ENCODE results near the gene WDR74. TPM values are rescaled to one million over a fixed set of nuclear protein-coding genes. Genes with fewer than 3 reads are reported as not detected.
"Not testable (repeated sequence)": the region's sequence is repeated elsewhere in the genome, so short reads cannot be mapped to it uniquely, and the experiment has no call there.

WDR74 gene
- total RNA-seq, 4 donors from 2014 or later = 66.4 to 133 (median 87.0) TPM

DNA sequence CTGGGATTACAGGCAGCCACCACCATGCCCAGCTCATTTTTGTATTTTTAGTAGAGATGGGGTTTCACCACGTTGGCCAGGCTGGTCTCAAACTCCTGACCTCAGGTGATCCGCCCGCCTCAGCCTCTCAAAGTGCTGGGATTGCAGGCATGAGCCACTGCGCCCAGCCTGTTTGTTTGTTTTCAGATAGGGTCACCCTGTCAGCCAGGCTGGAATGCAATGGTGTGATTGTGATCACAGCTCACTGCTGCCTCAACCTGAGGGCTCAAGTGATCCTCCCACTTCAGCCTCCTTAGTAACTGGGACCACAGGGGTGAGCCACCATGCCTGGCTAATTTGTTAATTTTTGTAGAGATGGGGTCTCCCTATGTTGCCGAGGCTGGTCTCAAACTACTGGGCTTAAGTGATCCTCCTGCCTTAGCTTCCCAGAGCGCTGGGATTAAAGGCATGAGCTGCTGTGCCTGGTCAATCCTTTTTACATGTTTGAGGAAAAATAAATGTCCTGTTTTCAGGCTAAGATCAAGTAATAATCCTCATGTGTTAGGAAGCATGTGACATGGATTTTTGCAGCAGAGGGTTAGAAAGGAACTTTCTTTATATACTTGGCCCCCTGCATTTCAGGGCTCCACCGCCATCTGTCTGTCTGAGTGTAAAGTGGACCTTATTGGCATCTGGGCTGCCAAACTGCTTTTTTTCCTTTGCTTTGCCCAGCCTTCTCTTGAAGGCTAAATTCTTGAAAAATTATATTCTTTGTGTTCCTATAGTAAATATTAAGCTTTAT, 36.5 kb upstream of the WDR74 start:
- TF ChIP-seq POLR2A (IDR thresholded peaks at IDR 0.05) = no peak
- TF ChIP-seq, protein P1, sequence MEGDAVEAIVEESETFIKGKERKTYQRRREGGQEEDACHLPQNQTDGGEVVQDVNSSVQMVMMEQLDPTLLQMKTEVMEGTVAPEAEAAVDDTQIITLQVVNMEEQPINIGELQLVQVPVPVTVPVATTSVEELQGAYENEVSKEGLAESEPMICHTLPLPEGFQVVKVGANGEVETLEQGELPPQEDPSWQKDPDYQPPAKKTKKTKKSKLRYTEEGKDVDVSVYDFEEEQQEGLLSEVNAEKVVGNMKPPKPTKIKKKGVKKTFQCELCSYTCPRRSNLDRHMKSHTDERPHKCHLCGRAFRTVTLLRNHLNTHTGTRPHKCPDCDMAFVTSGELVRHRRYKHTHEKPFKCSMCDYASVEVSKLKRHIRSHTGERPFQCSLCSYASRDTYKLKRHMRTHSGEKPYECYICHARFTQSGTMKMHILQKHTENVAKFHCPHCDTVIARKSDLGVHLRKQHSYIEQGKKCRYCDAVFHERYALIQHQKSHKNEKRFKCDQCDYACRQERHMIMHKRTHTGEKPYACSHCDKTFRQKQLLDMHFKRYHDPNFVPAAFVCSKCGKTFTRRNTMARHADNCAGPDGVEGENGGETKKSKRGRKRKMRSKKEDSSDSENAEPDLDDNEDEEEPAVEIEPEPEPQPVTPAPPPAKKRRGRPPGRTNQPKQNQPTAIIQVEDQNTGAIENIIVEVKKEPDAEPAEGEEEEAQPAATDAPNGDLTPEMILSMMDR (IDR thresholded peaks at IDR 0.05 in 4 of 5, conservative IDR thresholded peaks at IDR 0.05 in 1 of 5) = no peak
- DNase-seq = no peak
- intact Hi-C loops (cut with DNase I; ENCODE audit: low total_unique reads) = no loop called here
- in situ Hi-C loops (cut with MboI; ENCODE audit: low sequenced_read_pairs in 4 of 4) = loop anchor here in 1 of 4 donors (25.0 kb wide), 1 partner anchor 764 kb away; the partner anchor contains the start of gene INCENP
- no peak overlapping the region for H3K27ac ChIP-seq
- H3K9me3 ChIP-seq = no peaks in the 10 kb centered on the region
- H3K27me3 ChIP-seq = no peaks in the 10 kb centered on the region
- H3K4me1 ChIP-seq = peaks cover 13 to 16% of the 10 kb centered on the region in 2 donors
- H3K4me3 ChIP-seq = no peak overlapping the region
- H3K36me3 ChIP-seq = no peaks in the 10 kb centered on the region
- ATAC-seq = no peak

DNA sequence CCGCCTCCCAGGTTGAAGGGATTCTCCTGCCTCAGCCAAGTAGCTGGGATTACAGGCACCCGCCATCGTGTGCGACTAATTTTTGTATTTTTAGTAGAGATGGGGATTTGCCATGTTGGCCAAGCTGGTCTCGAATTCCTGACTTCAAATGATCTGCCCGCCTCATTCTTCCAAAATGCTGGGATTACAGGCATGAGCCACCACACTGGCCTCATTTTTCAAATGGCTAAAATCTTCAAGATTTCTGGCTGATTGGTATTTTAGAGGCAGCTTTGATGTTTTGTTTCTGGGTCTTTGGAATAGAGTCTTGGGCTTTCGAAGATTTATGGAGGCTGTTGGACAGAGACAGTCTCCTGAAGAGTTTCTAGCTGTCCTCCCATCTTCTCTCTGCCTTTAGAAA, 35.5 kb upstream of the WDR74 start:
- H3K4me1 ChIP-seq = peaks cover 7 to 10% of the 10 kb centered on the region in 2 donors
- no peak for ATAC-seq

DNA sequence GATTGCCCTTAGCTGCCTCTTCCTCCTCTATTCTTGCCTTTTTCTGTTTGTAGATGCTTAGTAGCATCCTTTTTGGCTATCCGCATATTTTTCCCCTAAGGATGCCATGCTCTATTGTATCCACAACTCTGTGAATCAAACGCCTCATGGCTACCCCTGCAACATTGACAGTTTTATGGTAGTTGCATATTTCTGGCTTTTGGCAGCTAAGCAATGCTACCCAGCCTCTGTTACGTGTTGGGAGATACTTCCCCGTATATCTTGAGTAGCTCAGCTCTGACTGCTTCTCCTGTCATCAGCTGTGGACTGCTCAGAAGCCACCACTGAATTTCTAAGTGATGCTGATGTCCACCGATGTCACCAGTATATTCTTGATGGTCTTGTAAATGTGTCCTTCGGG, 26.2 kb upstream of the WDR74 start:
- TF ChIP-seq, protein P1 (IDR thresholded peaks at IDR 0.05 in 4 of 5, conservative IDR thresholded peaks at IDR 0.05 in 1 of 5) = no peak
- TF ChIP-seq POLR2A (IDR thresholded peaks at IDR 0.05) = no peak
- intact Hi-C loops (cut with DNase I; ENCODE audit: low total_unique reads) (no loop called here), in situ Hi-C loops (cut with MboI; ENCODE audit: low sequenced_read_pairs in 4 of 4) (loop anchor here (10.0 to 25.0 kb wide), 2 partner anchors 81 to 478 kb away; partner anchors contain the start of gene TMEM179B (in 2 of the 4))

More for the DNA sequence above, 35.5 kb upstream of the WDR74 start:
- TF ChIP-seq POLR2A (IDR thresholded peaks at IDR 0.05) = no peak
- TF ChIP-seq, protein P1 (IDR thresholded peaks at IDR 0.05 in 4 of 5, conservative IDR thresholded peaks at IDR 0.05 in 1 of 5) = no peak
- no peak for DNase-seq
- H3K27me3 ChIP-seq = no peaks in the 10 kb centered on the region
- in situ Hi-C loops (cut with MboI; ENCODE audit: low sequenced_read_pairs in 4 of 4) (loop anchor here (25.0 kb wide), 2 partner anchors 488 to 763 kb away; partner anchors contain the start of gene INCENP (in 1 of the 4)), intact Hi-C loops (cut with DNase I; ENCODE audit: low total_unique reads) (no loop called here)
- H3K36me3 ChIP-seq = no peaks in the 10 kb centered on the region
- no peak overlapping the region for H3K4me3 ChIP-seq
- H3K9me3 ChIP-seq = no peaks in the 10 kb centered on the region
- H3K27ac ChIP-seq = no peak overlapping the region

DNA sequence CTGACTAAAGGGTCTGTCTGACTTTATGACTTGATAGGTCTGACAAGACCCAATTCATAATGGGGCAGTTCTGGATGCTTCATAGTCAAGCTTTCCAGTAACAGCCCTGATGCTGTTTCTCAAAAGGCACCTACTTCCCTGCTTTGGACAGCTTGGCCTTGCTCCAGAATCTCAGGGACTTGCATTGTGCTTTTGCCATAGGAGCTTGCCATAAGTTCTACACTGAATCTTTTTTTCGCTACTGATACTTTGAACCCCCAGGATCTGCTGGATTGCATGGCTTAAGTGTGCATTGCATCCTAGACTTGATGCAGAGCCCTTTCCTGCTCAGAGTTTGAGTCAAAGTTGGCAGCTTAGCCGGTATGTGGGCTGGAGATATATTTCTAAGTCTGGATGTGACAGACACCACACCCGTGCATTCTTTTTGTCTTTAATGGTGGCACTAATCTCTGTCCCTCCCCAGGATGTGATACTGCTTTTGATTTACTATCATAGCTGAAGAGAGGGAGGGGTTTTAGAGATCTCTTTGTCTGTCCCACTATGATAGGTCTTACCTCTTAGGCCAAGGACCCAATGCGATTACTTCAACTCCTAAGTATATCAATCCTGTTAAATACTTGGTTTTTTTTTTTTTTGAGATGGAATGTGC, 24.4 kb upstream of the WDR74 start:
- H3K4me3 ChIP-seq = no peak overlapping the region
- no peak overlapping the region for H3K27ac ChIP-seq
- ATAC-seq = no peak
- no peaks in the 10 kb centered on the region for H3K36me3 ChIP-seq
- in situ Hi-C loops (cut with MboI; ENCODE audit: low sequenced_read_pairs in 4 of 4) (loop anchor here (5.0 to 25.0 kb wide), 3 partner anchors 77 to 477 kb away; partner anchors contain the start of gene TMEM179B (in 4 of the 4)), intact Hi-C loops (cut with DNase I; ENCODE audit: low total_unique reads) (loop anchor here (2.0 kb wide), 1 partner anchor 469 kb away; no protein-coding TSS in a partner anchor)
- no peaks in the 10 kb centered on the region for H3K27me3 ChIP-seq
- H3K4me1 ChIP-seq = no peaks in the 10 kb centered on the region
- no peak for DNase-seq
- TF ChIP-seq, protein P1 (IDR thresholded peaks at IDR 0.05 in 4 of 5, conservative IDR thresholded peaks at IDR 0.05 in 1 of 5) = no peak
- TF ChIP-seq POLR2A (IDR thresholded peaks at IDR 0.05) = no peak
- no peaks in the 10 kb centered on the region for H3K9me3 ChIP-seq

More for the DNA sequence above, 26.2 kb upstream of the WDR74 start:
- Histone ChIP-seq H3K36me3 (no peaks in the 10 kb centered on the region), H3K9me3 (no peaks in the 10 kb centered on the region), H3K4me1 (no peaks in the 10 kb centered on the region), H3K4me3 (no peak overlapping the region), H3K27me3 (no peaks in the 10 kb centered on the region), H3K27ac (no peak overlapping the region)
- DNase-seq (no peak), ATAC-seq (no peak)

DNA sequence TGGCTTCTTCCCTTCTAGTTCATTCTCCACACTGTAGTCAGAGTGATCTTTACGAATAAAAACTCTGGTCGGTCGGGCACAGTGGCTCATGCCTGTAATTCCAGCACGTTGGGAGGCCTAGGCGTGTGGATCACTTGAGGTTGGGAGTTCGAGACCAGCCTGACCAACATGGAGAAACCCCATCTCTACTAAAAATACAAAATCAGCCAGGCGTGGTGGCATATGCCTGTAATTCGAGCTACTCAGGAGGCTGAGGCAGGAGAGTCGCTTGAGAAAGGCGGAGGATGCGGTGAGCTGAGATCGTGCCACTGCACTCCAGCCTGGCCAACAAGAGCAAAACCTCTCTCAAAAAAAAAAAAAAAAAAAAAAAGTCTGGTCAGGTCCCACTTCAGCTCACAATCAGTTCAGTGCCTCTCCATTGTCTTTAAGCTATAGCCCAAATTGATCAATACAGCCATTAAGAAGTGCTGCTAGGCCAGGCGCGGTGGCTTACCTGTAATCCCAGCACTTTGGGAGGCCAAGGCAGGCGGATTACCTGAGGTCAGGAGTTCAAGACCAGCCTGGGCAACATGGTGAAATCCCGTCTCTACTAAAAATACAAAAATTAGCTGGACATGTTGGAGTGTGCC, 22.3 kb upstream of the WDR74 start:
- H3K27ac ChIP-seq, H3K9me3 ChIP-seq, H3K36me3 ChIP-seq, H3K27me3 ChIP-seq, DNase-seq, H3K4me1 ChIP-seq, H3K4me3 ChIP-seq, ATAC-seq: not testable (repeated sequence)
- intact Hi-C loops (cut with DNase I; ENCODE audit: low total_unique reads) = loop anchor here (1.0 to 2.0 kb wide), 2 partner anchors 75 to 467 kb away; no protein-coding TSS in a partner anchor
- in situ Hi-C loops (cut with MboI; ENCODE audit: low sequenced_read_pairs in 4 of 4) = loop anchor here (5.0 to 25.0 kb wide), 3 partner anchors 74 to 474 kb away; partner anchors contain the start of gene TMEM179B (in 4 of the 4)

All from gastrocnemius medialis (tissue), 4 donors.